BJ (cell line): ENCODE results near the gene TBPL2. TPM values are rescaled to one million over a fixed set of nuclear protein-coding genes. Genes with fewer than 3 reads are reported as not detected.

Source experiments
- CTCF ChIA-PET: fragments of 350-600 bp; formaldehyde crosslinking; extraction: SDS; loops from one replicate; lab custom pipeline; 2021; ENCODE audit warnings: antibody characterized with exemption, inconsistent platforms; lab: Yijun Ruan, JAX
- POLR2A ChIA-PET: fragments of 300-600 bp; sonication (Branson Sonifier 250); formaldehyde crosslinking; extraction: SDS; loops from one replicate; lab custom pipeline; 2021; ENCODE audit warnings: antibody characterized with exemption; lab: Charles Lee
- DNase-seq: peaks from one replicate; pipeline ENCODE4 v3.0.0-alpha.2; 2011; ENCODE audit warnings: low read depth
- H3K27me3 ChIP-seq: 2 replicates; pipeline ENCODE4 v1.6.0; 2011; ENCODE audit warnings: low read length; ENCODE audit not compliant: control insufficient read depth, insufficient read depth
- H3K36me3 ChIP-seq: 2 replicates; pipeline ENCODE4 v1.5.1; 2011; ENCODE audit warnings: low read length; ENCODE audit not compliant: control insufficient read depth, insufficient read depth
- H3K4me3 ChIP-seq: 2 replicates; pipeline ENCODE4 v1.5.1; 2011; ENCODE audit warnings: low read depth, mild to moderate bottlenecking, control low read depth, low read length
- polyA plus RNA-seq: library from polyadenylated mRNA; depleted of rRNA; stranded (reverse); fragments of >200 nt; gene quantifications from 2 replicates; pipeline ENCODE4 v1.2.3, GENCODE V29; 2011
- TF ChIP-seq, protein P1 (sequence below): IDR thresholded peaks from 2 replicates; pipeline ENCODE4 v1.5.1; 2011; ENCODE audit warnings: low read depth, mild to moderate bottlenecking, control low read depth, inconsistent platforms, low read length, moderate library complexity; ENCODE audit not compliant: insufficient read depth

The TBPL2 gene
- polyA plus RNA-seq, 1 experiment, result not detected

DNA sequence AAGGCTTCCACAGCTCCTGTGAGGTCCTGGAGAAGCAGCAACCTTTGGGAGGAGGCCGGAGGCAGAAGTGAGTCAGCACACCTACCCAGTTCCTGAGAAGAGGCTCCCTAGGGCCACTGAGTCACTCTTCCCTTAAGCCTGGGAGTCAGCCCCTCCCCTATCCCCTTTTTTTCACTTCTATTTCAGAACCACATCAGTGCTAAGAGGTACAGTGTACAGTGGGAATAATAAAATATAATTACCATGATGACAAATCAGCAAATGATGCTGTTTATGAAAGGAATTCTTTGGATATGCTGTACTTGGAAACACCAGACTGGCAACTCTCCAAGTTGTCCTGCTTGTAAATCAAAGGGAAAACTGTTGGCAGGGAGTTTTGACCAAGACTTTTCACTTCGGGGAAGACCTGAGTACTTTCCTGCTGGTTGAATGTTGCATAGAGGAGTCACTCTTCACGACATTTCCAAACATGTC is 7.8 kb upstream of the TBPL2 start:
- ChIA-PET POLR2A (no interaction called here), CTCF (interaction anchor here (8.1 kb wide), 1 partner anchor 14 kb away, joined by 71 read pairs; no protein-coding TSS in a partner anchor)

DNA sequence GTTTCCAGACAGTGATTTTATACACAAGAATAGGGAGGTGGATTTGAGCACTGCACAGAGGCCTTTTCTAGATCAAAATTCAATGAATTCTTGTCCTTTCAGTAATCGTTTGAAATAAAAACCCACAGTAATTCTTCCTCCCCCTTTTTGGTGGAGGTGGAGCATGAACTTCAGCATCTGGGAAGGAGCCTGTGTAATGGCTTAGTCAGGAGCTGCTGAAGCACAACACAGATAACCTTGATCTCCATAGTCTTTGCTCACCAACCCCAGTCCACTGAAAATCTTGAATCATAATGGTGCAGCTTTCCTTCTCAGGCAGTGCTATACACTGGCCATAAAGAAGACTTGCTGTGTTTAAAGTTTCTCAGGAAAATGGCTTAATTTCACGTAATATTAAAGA is 6.4 kb upstream of the TBPL2 start:
- no peak overlapping the region for H3K4me3 ChIP-seq

More for the DNA sequence above, 7.8 kb upstream of the TBPL2 start:
- peak; percentile 91 for DNase-seq
- TF ChIP-seq, protein P1, sequence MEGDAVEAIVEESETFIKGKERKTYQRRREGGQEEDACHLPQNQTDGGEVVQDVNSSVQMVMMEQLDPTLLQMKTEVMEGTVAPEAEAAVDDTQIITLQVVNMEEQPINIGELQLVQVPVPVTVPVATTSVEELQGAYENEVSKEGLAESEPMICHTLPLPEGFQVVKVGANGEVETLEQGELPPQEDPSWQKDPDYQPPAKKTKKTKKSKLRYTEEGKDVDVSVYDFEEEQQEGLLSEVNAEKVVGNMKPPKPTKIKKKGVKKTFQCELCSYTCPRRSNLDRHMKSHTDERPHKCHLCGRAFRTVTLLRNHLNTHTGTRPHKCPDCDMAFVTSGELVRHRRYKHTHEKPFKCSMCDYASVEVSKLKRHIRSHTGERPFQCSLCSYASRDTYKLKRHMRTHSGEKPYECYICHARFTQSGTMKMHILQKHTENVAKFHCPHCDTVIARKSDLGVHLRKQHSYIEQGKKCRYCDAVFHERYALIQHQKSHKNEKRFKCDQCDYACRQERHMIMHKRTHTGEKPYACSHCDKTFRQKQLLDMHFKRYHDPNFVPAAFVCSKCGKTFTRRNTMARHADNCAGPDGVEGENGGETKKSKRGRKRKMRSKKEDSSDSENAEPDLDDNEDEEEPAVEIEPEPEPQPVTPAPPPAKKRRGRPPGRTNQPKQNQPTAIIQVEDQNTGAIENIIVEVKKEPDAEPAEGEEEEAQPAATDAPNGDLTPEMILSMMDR, result no peak
- no peaks in the 10 kb centered on the region for H3K36me3 ChIP-seq
- no peak overlapping the region for H3K4me3 ChIP-seq
- H3K27me3 ChIP-seq, result no peaks in the 10 kb centered on the region

DNA sequence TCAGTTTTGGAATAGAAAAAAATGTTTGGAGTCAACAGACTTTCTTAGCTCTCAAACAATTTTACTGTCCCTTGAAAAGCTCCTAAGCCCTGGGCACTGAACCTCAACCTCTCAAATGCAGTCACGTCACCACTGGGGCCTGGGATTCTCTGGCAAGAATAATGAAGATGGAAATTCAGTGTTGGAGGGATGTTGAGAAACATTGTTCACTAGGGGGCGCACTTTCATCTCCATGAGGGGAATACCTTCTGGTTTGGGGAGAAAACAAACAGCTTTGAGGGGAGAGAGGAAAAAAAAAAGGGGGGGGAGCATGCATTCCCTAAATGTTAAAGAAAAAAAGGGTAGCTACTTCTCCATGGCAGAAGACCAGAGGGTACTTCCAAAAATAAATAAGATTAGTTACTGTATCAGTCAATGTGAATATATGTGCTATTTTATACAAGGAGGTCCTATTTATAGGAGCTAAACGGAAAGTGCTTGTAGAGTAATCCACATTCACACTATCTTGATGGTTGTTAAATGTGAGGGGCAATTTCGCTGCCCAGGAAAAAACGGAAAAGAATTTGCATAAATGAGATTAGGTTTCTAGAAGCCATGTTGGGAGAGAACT is 5.8 kb upstream of the TBPL2 start:
- no peak for DNase-seq
- no peak overlapping the region for H3K4me3 ChIP-seq
- TF ChIP-seq, protein P1, result peak; percentile 69
- H3K27me3 ChIP-seq, result no peaks in the 10 kb centered on the region
- ChIA-PET CTCF (interaction anchor here (0.7 to 8.1 kb wide), 35 partner anchors 9 to 1041 kb away, joined by 3 to 71 read pairs (median 4); partner anchors contain the start of gene KTN1), POLR2A (interaction anchor here (0.5 kb wide), 1 partner anchor 267 kb away, joined by 4 read pairs; no protein-coding TSS in a partner anchor)
- no peaks in the 10 kb centered on the region for H3K36me3 ChIP-seq

More for the DNA sequence above, 6.4 kb upstream of the TBPL2 start:
- H3K36me3 ChIP-seq, result no peaks in the 10 kb centered on the region
- TF ChIP-seq, protein P1, result no peak
- no peak for DNase-seq
- ChIA-PET POLR2A (no interaction called here), CTCF (interaction anchor here (0.7 to 8.1 kb wide), 32 partner anchors 8 to 1040 kb away, joined by 3 to 71 read pairs (median 4); partner anchors contain the start of gene KTN1)
- H3K27me3 ChIP-seq, result no peaks in the 10 kb centered on the region

DNA sequence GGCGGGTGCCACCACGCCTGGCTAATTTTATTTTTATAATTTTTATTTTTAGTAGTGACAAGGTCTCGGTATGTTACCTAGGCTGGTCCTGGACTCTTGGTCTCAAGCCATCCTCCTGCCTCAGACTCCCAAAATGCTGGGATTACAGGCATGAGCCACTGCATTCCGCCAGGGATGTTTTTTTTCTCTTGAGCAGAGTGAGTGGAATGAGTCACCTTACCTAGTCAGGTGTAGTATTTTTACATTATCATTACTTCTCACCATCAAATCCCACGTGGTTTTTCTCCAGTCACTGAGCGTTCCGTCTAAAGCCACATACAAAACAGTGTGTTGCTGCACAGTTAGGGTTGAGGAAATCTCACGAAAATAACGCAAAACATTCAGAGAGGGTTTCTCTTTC is 870 bp upstream of the TBPL2 start:
- DNase-seq, result no peak
- CTCF ChIA-PET, result interaction anchor here (1.2 to 2.6 kb wide), 2 partner anchors 9 to 1033 kb away, joined by 5 to 18 read pairs; no protein-coding TSS in a partner anchor
- H3K36me3 ChIP-seq, result no peaks in the 10 kb centered on the region
- no peak overlapping the region for H3K4me3 ChIP-seq
- POLR2A ChIA-PET, result interaction anchor here (0.6 to 0.7 kb wide), 2 partner anchors 979 to 997 kb away, joined by 3 to 4 read pairs; no protein-coding TSS in a partner anchor
- peaks cover 2% of the 10 kb centered on the region; the same call in 1 of the 2 replicates for H3K27me3 ChIP-seq
- TF ChIP-seq, protein P1, result no peak

DNA sequence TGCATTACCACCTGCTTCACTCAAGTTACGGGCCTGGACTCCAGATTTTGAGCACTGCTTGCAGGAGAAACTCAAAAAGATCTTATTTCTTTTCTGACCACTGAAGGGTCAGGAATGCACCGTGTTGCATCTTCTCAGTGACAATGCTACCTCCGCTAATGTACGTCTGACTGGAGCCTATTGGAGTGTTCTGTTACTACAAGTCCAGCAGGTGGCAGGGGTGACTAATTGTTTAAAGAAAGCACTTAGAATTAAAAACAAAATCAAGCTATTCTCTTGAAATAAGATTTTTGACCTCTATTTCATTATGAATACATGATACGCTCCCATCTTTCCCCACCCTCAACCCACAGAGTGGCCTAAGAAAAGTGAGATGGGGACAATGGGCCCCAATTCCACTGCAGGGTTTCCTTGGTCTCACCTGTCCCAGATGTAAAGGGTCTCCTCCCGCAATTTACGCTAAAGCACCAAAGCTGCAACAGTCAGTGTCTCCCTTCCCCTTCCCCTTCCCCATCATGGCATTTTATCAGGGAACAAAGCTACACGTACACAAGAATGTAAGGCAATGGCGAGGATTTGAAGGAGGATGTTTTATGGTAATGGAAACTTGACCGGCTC is 2.2 kb downstream of the TBPL2 start:
- no peak for DNase-seq
- Histone ChIP-seq H3K36me3 (no peaks in the 10 kb centered on the region), H3K4me3 (no peak overlapping the region), H3K27me3 (peaks cover 4% of the 10 kb centered on the region; the same call in 1 of the 2 replicates)
- ChIA-PET CTCF (interaction anchor here (0.6 to 8.7 kb wide), 25 partner anchors 8 to 1935 kb away, joined by 3 to 71 read pairs (median 3); partner anchors contain the start of gene FBXO34), POLR2A (no interaction called here)
- TF ChIP-seq, protein P1, result peak; percentile 55
